IMR-90 (cell line): ENCODE measurements around the gene IFFO2. TPM values are rescaled to one million over a fixed set of nuclear protein-coding genes. Genes with fewer than 3 reads are reported as not detected.

Experiments used
- ATAC-seq: fragments of 200-7000 bp; cut with Tn5 transposase; 2 replicates; pipeline ENCODE4 v1.9.1; 2020; ENCODE audit warnings: low read depth, mild to moderate bottlenecking, moderate library complexity
- BruUV-seq: library from RNA; stranded (reverse); fragments of 400-500 nt; replicated peaks from 2 replicates; lab custom pipeline; 2021; lab: Mats Ljungman, UMichigan
- CTCF ChIA-PET: fragments of 300-600 bp; formaldehyde crosslinking; extraction: SDS; loops from one replicate; lab custom pipeline; 2021; ENCODE audit warnings: antibody characterized with exemption; lab: Yijun Ruan, JAX
- POLR2A ChIA-PET: fragments of 300-600 bp; sonication (Branson Sonifier 250); formaldehyde crosslinking; loops from one replicate; lab custom pipeline; 2022; ENCODE audit warnings: antibody characterized with exemption; ENCODE audit not compliant: unreplicated experiment; lab: Charles Lee
- DNase-seq: peaks from one replicate; pipeline ENCODE4 v3.0.0; 2013
- H2AFZ ChIP-seq: replicated peaks from 2 replicates; pipeline ENCODE3; 2013; ENCODE audit warnings: low read length, mild to moderate bottlenecking; ENCODE audit not compliant: poor library complexity
- H2AK5ac ChIP-seq: 2 replicates; pipeline ENCODE4 v1.6.1; 2013; ENCODE audit warnings: low read depth, low read length, inconsistent platforms
- H2AK9ac ChIP-seq: replicated peaks from 2 replicates; pipeline ENCODE3; 2013; ENCODE audit warnings: mild to moderate bottlenecking, low read depth, low read length, moderate library complexity; ENCODE audit not compliant: poor library complexity
- H2BK120ac ChIP-seq: 2 replicates; pipeline ENCODE4 v1.6.1; 2013; ENCODE audit warnings: low read depth, low read length, inconsistent platforms
- H2BK15ac ChIP-seq: 3 replicates; pipeline ENCODE4 v1.6.1; 2013; ENCODE audit warnings: low read depth, low read length, inconsistent platforms
- H2BK20ac ChIP-seq: 2 replicates; pipeline ENCODE4 v1.6.1; 2013; ENCODE audit warnings: low read depth, mild to moderate bottlenecking, inconsistent platforms, low read length, moderate library complexity
- H2BK5ac ChIP-seq: 2 replicates; pipeline ENCODE4 v1.6.1; 2013; ENCODE audit warnings: mild to moderate bottlenecking, low read depth, low read length, inconsistent platforms; ENCODE audit not compliant: poor library complexity, severe bottlenecking
- H3K14ac ChIP-seq: replicated peaks from 2 replicates; pipeline ENCODE4 v1.6.1; 2013; ENCODE audit warnings: low read depth, low read length, inconsistent platforms
- H3K18ac ChIP-seq: 2 replicates; pipeline ENCODE4 v1.6.1; 2013; ENCODE audit warnings: low read depth, low read length, control low read depth
- H3K23ac ChIP-seq: 2 replicates; pipeline ENCODE4 v1.6.1; 2013; ENCODE audit warnings: low read depth, low read length, inconsistent platforms
- H3K27ac ChIP-seq: 2 replicates; pipeline ENCODE4 v1.5.1; 2013; ENCODE audit warnings: mild to moderate bottlenecking, control low read depth, low read length; ENCODE audit not compliant: insufficient read depth
- H3K27me3 ChIP-seq: 2 replicates; pipeline ENCODE4 v1.6.1; 2013; ENCODE audit warnings: low read length; ENCODE audit not compliant: control insufficient read depth, insufficient read depth
- H3K36me3 ChIP-seq: 2 replicates; pipeline ENCODE4 v1.6.1; 2013; ENCODE audit warnings: low read length, mixed read lengths; ENCODE audit not compliant: control insufficient read depth, insufficient read depth
- H3K4ac ChIP-seq: 2 replicates; pipeline ENCODE4 v1.6.1; 2013; ENCODE audit warnings: low read depth, low read length, inconsistent platforms
- H3K4me1 ChIP-seq: 2 replicates; pipeline ENCODE4 v1.6.1; 2013; ENCODE audit warnings: low read length, mixed read lengths; ENCODE audit not compliant: control insufficient read depth, insufficient read depth
- H3K4me2 ChIP-seq: 2 replicates; pipeline ENCODE4 v1.6.1; 2013; ENCODE audit warnings: low read depth, mild to moderate bottlenecking, control low read depth, low read length, moderate library complexity
- H3K4me3 ChIP-seq: 2 replicates; pipeline ENCODE4 v1.5.1; 2013; ENCODE audit warnings: low read depth, mild to moderate bottlenecking, control low read depth, low read length, moderate library complexity; ENCODE audit not compliant: insufficient read depth
- H3K56ac ChIP-seq: 2 replicates; pipeline ENCODE4 v1.6.1; 2013; ENCODE audit warnings: low read length, inconsistent platforms; ENCODE audit not compliant: insufficient read depth; ENCODE audit errors: extremely low read depth
- H3K79me1 ChIP-seq, 2 experiments: 2 replicates each; pipeline ENCODE4 v1.6.1; 2013; ENCODE audit warnings: low read length in 2 of 2, inconsistent platforms in 1 of 2, low read depth in 1 of 2
- H3K9ac ChIP-seq: 2 replicates; pipeline ENCODE4 v1.6.1; 2013; ENCODE audit warnings: low read depth, low read length, control low read depth
- H3K9me1 ChIP-seq: 2 replicates; pipeline ENCODE4 v1.6.1; 2013; ENCODE audit warnings: low read length, inconsistent platforms; ENCODE audit not compliant: insufficient read depth
- H3K9me3 ChIP-seq: 2 replicates; pipeline ENCODE4 v1.6.1; 2013; ENCODE audit warnings: low read length; ENCODE audit not compliant: control insufficient read depth, insufficient read depth
- H4K20me1 ChIP-seq: 2 replicates; pipeline ENCODE4 v1.6.1; 2013; ENCODE audit warnings: low read length, inconsistent platforms; ENCODE audit not compliant: insufficient read depth
- H4K5ac ChIP-seq: 2 replicates; pipeline ENCODE4 v1.6.1; 2013; ENCODE audit warnings: mild to moderate bottlenecking, low read depth, low read length, control low read depth
- H4K8ac ChIP-seq, 2 experiments: 2 replicates each; pipeline ENCODE4 v1.6.1; 2013; ENCODE audit warnings: low read depth in 2 of 2, low read length in 2 of 2, control low read depth in 1 of 2, inconsistent platforms in 1 of 2
- H4K91ac ChIP-seq: 2 replicates; pipeline ENCODE4 v1.6.1; 2013; ENCODE audit warnings: low read depth, low read length, inconsistent platforms; ENCODE audit not compliant: insufficient read depth
- BHLHE40 ChIP-seq: fragments of 150-350 bp; IDR thresholded peaks from 2 replicates; pipeline ENCODE4 v1.6.1; 2016; ENCODE audit warnings: mild to moderate bottlenecking, low read depth, low read length
- CEBPB ChIP-seq: IDR thresholded peaks from 2 replicates; pipeline ENCODE4 v1.6.1; 2012; ENCODE audit warnings: low read depth, low read length, improper control_type of control experiment
- MXI1 ChIP-seq: IDR thresholded peaks from 2 replicates; pipeline ENCODE4 v1.6.1; 2012; ENCODE audit warnings: low read depth, mild to moderate bottlenecking, low read length, moderate library complexity, borderline replicate concordance
- POLR2A ChIP-seq: IDR thresholded peaks from 2 replicates; pipeline ENCODE4 v1.6.1; 2012; ENCODE audit warnings: mild to moderate bottlenecking, low read depth, low read length
- WGBS, 2 experiments: methylation state at CpG; one replicate each; pipeline versions ENCODE4 v1.1.5 to v1.1.7; 2013; ENCODE audit warnings: missing lambda C conversion rate in 2 of 2; ENCODE audit not compliant: insufficient read length in 1 of 2; ENCODE audit errors: extremely low coverage in 2 of 2; 5-methylcytosine and 5-hydroxymethylcytosine counted together
- dilution Hi-C: fragments of 300-500 bp; cut with HindIII; formaldehyde crosslinking; loops from one replicate; pipeline ENCODE4 v1.14.3; 2018; ENCODE audit warnings: low sequenced_read_pairs; ENCODE audit not compliant: unreplicated experiment
- in situ Hi-C: fragments of 300-500 bp; cut with MboI; formaldehyde crosslinking; loops from 3 replicates; pipeline ENCODE4 v1.14.3; 2019; ENCODE audit warnings: low sequenced_read_pairs, inconsistent platforms, mixed read lengths
- intact Hi-C: fragments of 100-400 bp; cut with micrococcal nuclease; formaldehyde crosslinking; loops from 2 replicates; pipeline ENCODE4 v1.10.0; 2022
- polyA plus RNA-seq, 3 experiments: library from polyadenylated mRNA; depleted of rRNA; stranded (reverse); fragments of >200 nt; gene quantifications; 2 replicates each; pipeline ENCODE4 v1.2.3, GENCODE V29; 2012; ENCODE audit warnings: low replicate concordance in 1 of 3
- total RNA-seq: library from RNA; depleted of rRNA; stranded (reverse); fragments of >200 nt; gene quantifications from 2 replicates; pipeline ENCODE4 v1.2.3, GENCODE V29; 2012

The IFFO2 gene
- total and polyA plus RNA-seq, 2 of the 4 experiments (the other 2 are of a cell fraction): 14.5 to 18.2 TPM

DNA sequence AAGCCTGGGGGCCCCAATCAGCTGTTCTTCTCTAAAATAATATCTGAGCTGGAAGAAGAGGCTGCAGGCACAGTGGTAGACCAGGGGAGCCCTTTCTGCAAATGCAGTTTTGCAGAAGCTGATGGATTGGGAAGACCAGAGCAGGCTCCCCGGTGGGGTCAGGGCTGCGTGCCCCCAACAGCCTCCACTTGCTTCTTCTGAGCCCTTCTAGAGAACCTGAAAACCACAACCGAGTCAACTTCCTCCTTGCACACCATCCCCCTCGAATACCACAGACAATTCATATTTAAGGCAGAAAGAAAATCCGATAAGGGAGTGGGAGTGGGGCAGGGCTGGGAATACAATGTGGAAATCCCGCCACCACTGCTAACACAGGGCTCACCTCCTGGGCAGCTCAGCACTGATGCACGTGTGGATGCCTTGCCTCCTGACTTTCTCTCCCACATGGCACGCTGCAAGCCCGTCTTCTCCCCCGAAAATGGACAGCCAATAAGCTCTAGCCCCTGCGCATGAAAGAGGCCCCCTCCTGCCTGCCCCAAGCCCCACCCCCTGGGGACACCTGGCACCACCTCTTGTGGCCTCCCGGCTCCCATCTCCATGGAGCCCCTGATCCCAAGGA, 28.7 kb downstream of the IFFO2 start:
- Histone ChIP-seq H3K23ac (peak overlapping the region; percentile 100), H2AK5ac (peak overlapping the region; percentile 99), H3K9ac (peak overlapping the region; percentile 85; the same call in 1 of the 2 replicates), H3K27ac (peak overlapping the region; percentile 94), H4K91ac (peak overlapping the region; percentile 99), H3K9me3 (no peaks in the 10 kb centered on the region), H3K79me1 (peaks cover 31 to 96% of the 10 kb centered on the region in 2 experiments; a peak in 3 of 4 replicates), H2BK120ac (peak overlapping the region; percentile 98), H3K4me1 (peaks cover 51% of the 10 kb centered on the region), H3K56ac (no peak overlapping the region), H4K8ac (peak overlapping the region; percentile 98 to 100; a peak in 3 of 4 replicates), H3K4me3 (no peak overlapping the region), H3K18ac (0 out of 2 replicates have a peak overlapping the region, but pooled peaks have one; percentile 36), H3K27me3 (no peaks in the 10 kb centered on the region), H3K4me2 (peak overlapping the region; percentile 4), H2BK20ac (peak overlapping the region; percentile 98), H2AFZ (no peak overlapping the region), H3K9me1 (peaks cover 41% of the 10 kb centered on the region), H2BK15ac (peak overlapping the region; percentile 100; the same call in 1 of the 3 replicates), H4K20me1 (peaks cover 24% of the 10 kb centered on the region; the same call in 1 of the 2 replicates), H3K4ac (peak overlapping the region; percentile 100), H2BK5ac (peak overlapping the region; percentile 98), H2AK9ac (peak overlapping the region; percentile 99), H3K14ac (peak overlapping the region; percentile 99), H3K36me3 (no peaks in the 10 kb centered on the region), H4K5ac (peak overlapping the region; percentile 5; the same call in 1 of the 2 replicates)
- no TSS peak for BruUV-seq
- in situ Hi-C loops: no loop called here
- dilution Hi-C loops: no loop called here
- TF ChIP-seq BHLHE40: peak; percentile 83
- TF ChIP-seq CEBPB: no peak
- TF ChIP-seq POLR2A: no peak
- peak; percentile 61; the same call in 1 of the 2 replicates for TF ChIP-seq MXI1
- ATAC-seq: no peak
- DNase-seq: peak; percentile 63
- POLR2A ChIA-PET: interaction anchor here (0.6 kb wide), 1 partner anchor 29 kb away, joined by 4 read pairs; the partner anchor contains the start of gene IFFO2
- CTCF ChIA-PET: interaction anchor here (2.6 kb wide), 1 partner anchor 15 kb away, joined by 15 read pairs; no protein-coding TSS in a partner anchor
- intact Hi-C loops: loop anchor here (2.0 kb wide), 1 partner anchor 29 kb away; the partner anchor contains the start of gene IFFO2
- WGBS, 2 experiments: 0% methylated on average over 1 of the region's 12 CpGs; no CpG with 5 or more reads in 1 of the 2 experiments
